ENCODE measurements around the gene COMMD1. TPM values are rescaled to one million over a fixed set of nuclear protein-coding genes. Genes with fewer than 3 reads are reported as not detected.

COMMD1 gene
- total RNA-seq, 4 donors from 2014 or later = 46.2 to 51.7 (median 46.7) TPM

GRCh38 chr2:62099523-62100175, 194.2 kb downstream of the COMMD1 start:
- TF ChIP-seq CTCF (IDR thresholded peaks at IDR 0.05; ENCODE audit: low read depth) = no peak

DNA sequence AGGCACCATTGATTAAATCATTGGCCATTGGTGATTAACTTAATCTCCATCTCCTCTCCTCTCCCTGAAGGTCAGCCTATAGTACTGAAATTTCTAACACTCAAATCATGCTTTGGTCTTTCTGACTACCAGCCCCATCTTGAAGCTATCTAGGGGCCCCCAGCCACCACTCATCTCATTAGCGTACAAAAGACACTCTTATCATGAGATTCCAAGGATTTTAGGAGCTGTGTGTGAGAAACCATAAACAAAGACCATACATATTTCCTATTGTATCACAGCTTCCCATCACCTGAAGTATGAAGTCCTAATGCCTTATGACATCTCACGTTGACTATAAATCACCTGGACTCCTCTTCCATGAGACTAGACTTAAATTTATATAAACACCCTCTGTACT, 196.4 kb downstream of the COMMD1 start:
- no peak for TF ChIP-seq CTCF (IDR thresholded peaks at IDR 0.05; ENCODE audit: low read depth)

DNA sequence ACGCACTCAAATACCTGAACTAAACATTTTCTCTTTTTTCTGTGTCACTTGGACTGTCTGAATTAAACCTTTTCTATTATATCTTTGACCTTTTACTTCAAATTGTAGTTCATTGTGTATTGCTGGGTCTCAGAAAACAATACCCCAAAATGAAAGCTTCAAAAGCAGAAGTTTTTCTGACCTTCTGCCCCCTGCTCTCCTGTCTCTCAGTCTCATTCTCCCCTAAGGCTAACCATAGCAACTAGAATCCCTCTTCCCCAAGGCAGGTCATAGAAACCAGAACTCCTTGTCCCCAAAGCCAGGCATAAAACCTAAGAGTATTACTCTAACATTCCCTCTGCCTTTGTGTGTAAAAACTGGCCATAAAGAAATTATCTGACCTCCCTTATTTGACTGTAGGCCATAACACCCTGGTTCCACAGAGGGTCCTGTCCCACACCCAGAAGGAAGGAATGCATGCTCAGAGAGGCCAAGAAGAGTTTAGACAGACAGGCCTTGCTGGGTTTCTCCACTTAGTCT, 197.0 kb downstream of the COMMD1 start:
- TF ChIP-seq CTCF (IDR thresholded peaks at IDR 0.05; ENCODE audit: low read depth) = no peak

- TF ChIP-seq CTCF (IDR thresholded peaks at IDR 0.05; ENCODE audit: low read depth) = no peak
Observed at GRCh38 chr2:62109554-62109953, 204.1 kb downstream of the COMMD1 start.

DNA sequence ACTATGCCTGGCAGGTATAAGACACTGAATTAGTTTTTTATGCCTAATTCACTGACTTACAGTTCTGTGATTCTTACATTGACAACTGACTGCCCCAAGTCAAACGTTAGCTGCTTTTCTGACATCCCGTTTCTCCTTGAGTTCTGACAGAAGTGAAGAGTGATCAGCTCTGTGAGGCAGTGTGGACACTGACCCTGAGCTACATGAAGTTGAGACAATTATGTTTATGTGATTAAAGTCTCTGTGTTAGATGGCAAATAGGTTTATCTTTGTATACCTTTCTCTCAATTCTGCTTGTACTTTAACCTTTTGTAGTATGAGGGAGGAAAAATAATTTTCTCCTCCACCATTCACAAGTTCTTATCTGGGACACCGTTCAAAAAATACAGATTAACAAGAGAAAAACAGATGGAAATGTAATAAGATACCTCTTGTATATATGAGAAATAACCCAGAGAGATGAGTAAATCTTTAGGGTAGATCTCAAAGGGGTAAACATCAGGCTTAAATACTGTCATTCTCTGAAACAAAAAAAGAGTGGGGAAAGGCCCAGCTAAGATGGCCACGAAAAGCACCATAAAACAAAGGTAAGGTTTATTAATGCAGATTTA, 205.0 kb downstream of the COMMD1 start:
- TF ChIP-seq CTCF (IDR thresholded peaks at IDR 0.05; ENCODE audit: low read depth) = no peak

GRCh38 chr2:62112179-62112578, 206.7 kb downstream of the COMMD1 start:
- no peak for TF ChIP-seq CTCF (IDR thresholded peaks at IDR 0.05; ENCODE audit: low read depth)

GRCh38 chr2:62114564-62114963, 209.1 kb downstream of the COMMD1 start:
- TF ChIP-seq CTCF (IDR thresholded peaks at IDR 0.05; ENCODE audit: low read depth) = no peak
